ENCODE results near the gene GSTT2. TPM values are rescaled to one million over a fixed set of nuclear protein-coding genes. Genes with fewer than 3 reads are reported as not detected.
"Not testable (repeated sequence)": the region's sequence is repeated elsewhere in the genome, so short reads cannot be mapped to it uniquely, and the experiment has no call there.

The GSTT2 gene
- total RNA-seq, 1 donor from 2014 or later: not detected

DNA sequence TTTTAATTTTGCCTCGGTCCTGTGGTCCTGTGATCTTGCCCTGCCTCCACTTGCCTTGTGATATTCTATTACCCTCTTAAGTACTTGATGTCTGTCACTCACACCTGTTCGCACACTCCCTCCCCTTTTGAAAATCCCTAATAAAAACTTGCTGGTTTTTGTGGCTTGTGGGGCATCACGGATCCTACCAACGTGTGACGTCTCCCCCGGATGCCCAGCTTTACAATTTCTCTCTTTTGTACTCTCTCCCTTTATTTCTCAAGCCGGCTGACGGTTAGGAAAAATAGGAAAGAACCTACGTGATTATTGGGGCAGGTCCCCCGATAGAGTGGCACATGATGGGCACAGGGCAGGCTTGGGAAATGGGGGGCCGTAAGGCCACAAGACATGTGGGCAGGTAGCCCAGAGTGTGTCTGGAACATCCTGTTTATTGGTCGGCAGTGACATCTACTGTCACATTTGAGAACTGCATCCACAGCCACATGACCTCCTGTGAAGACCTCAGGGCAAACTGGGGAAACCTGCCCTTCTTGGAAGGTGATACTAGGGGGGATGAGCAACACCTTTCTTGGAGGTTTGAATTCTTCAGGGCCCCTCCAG lies 23.5 kb upstream of the GSTT2 start:
- TF ChIP-seq, protein P1, sequence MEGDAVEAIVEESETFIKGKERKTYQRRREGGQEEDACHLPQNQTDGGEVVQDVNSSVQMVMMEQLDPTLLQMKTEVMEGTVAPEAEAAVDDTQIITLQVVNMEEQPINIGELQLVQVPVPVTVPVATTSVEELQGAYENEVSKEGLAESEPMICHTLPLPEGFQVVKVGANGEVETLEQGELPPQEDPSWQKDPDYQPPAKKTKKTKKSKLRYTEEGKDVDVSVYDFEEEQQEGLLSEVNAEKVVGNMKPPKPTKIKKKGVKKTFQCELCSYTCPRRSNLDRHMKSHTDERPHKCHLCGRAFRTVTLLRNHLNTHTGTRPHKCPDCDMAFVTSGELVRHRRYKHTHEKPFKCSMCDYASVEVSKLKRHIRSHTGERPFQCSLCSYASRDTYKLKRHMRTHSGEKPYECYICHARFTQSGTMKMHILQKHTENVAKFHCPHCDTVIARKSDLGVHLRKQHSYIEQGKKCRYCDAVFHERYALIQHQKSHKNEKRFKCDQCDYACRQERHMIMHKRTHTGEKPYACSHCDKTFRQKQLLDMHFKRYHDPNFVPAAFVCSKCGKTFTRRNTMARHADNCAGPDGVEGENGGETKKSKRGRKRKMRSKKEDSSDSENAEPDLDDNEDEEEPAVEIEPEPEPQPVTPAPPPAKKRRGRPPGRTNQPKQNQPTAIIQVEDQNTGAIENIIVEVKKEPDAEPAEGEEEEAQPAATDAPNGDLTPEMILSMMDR (conservative IDR thresholded peaks at IDR 0.05; ENCODE audit: low read depth, low read length): peak; percentile 64
- H3K4me3 ChIP-seq (ENCODE audit: low read depth, low read length); DNase-seq (ENCODE audit: low read depth): not testable (repeated sequence)

DNA sequence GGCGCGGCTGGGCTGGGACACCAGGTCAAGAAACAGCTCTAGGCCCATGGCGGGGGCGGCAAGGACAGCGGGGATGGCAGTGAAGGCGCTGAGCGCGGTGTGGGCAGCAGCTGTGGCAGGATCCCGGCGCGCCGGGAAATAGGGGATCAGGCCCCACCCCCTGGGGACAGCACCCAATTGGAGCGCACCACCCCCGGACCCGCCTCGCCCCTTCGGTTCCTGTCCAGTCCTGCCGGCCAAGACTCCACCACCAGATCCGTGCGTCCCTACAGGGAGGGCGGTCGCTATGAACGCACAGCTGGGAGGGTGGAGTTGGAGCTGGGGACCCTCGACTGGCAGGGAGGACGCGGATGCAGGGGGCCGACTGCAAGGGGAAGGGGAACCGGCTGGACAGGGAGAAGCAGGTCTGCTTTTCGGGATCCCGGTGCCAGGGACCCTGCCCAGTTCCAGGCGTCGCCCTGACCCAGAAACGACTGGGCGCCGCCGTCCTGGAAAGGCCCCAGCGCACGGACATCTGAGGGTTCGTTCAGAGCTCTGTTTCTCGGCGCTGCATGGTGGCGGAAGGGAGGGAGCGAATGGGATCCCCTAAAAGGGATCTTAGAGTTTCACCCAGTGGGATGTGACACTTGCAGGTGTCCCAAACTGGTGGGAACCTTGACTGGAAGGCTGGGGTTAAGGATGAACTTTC lies 18.7 kb upstream of the GSTT2 start, which contains the start of gene GSTT2B:
GSTT2B (minus strand) TSS at position 112 of the 688 bp plus-strand sequence; CDS start at position 48, 64 bp downstream.
- H3K4me3 ChIP-seq (ENCODE audit: low read depth, low read length); DNase-seq (ENCODE audit: low read depth): not testable (repeated sequence)

DNA sequence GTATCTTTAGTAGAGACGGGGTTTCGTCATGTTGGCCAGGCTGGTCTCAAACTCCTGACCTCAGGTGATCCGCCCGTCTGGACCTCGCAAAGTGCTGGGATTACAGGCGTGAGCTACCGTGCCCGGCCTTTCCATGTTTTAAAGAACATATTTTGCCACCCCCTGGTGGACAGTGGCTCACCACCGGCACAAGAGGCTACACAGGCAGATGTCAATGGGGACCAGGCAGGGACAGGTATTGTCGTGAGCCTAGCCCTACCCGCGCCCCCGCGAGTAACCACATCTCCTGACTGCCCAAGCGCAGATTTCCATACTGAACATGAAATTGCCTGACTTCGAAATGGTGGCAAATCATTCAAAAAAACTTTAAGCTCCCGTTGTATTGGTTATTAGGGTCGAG lies 13.8 kb upstream of the GSTT2 start:
- not testable (repeated sequence) for H3K4me3 ChIP-seq (ENCODE audit: low read depth, low read length); DNase-seq (ENCODE audit: low read depth)

DNA sequence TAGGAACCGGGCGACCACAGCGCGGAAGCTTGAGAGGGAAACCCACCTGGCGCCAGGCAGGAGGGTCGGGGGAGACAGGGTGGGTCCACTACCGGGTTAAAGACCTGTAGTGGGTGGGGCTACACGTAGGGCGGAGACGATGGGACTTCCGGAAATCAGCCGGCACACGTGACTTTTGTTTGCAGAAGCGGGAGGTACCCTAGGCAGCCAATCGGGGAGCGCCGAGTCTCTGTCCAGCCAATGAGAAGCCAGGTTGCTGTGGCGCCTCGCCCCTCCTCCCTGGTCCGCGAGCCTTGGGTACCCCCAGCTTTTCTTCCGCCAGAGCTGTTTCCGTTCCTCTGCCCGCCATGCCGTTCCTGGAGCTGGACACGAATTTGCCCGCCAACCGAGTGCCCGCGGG lies 13.4 kb upstream of the GSTT2 start, which contains the start of gene DDTL:
DDTL (plus strand) TSS at position 321 of the 400 bp plus-strand sequence; CDS start at position 348, 27 bp downstream.
- H3K4me3 ChIP-seq (ENCODE audit: low read depth, low read length); DNase-seq (ENCODE audit: low read depth): not testable (repeated sequence)

DNA sequence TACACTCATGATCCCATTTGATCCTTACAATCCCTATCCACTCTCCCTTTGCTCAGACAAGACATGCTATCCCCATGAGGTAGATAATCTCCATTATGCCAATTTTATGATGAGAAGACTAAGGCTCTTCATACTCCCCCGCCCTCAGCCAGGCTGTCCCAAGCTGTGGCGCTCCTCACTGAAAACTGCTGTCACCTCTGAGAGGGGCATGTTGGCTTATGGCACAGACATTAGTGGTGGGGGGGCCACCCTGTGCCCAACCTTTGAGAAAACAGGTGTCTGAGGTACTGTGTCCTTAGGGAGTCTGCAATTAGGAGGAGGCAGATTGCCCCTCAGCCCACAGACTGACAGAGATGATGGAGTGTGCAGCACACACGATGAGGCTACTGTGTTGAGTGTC lies 10.9 kb upstream of the GSTT2 start:
- DNase-seq (ENCODE audit: low read depth): no peak
- H3K4me3 ChIP-seq (ENCODE audit: low read depth, low read length): no peak overlapping the region
- TF ChIP-seq, protein P1 (conservative IDR thresholded peaks at IDR 0.05; ENCODE audit: low read depth, low read length): no peak

DNA sequence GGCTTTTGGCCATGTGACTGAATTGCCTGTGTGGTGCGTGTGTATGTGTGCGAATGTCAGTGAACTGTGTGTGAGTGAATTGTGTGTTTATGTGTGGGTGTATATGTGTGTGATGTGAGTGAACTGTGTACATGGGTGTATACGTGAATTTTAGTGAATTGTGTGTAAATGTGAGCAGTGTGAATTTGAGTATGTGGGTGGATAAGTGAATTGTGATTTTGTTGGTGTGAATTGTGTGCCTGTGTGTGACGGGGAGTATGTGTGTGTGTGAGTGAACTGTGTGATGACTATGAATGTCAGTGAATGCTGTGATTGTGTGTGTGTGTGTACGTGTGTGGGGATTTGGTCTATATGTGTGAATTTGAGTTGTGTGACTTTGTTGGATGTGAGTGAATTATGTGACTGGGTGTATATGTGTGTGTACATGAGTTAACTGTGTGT lies 9.7 kb upstream of the GSTT2 start:
- TF ChIP-seq, protein P1 (conservative IDR thresholded peaks at IDR 0.05; ENCODE audit: low read depth, low read length): no peak
- DNase-seq (ENCODE audit: low read depth): no peak
- H3K4me3 ChIP-seq (ENCODE audit: low read depth, low read length): no peak overlapping the region

DNA sequence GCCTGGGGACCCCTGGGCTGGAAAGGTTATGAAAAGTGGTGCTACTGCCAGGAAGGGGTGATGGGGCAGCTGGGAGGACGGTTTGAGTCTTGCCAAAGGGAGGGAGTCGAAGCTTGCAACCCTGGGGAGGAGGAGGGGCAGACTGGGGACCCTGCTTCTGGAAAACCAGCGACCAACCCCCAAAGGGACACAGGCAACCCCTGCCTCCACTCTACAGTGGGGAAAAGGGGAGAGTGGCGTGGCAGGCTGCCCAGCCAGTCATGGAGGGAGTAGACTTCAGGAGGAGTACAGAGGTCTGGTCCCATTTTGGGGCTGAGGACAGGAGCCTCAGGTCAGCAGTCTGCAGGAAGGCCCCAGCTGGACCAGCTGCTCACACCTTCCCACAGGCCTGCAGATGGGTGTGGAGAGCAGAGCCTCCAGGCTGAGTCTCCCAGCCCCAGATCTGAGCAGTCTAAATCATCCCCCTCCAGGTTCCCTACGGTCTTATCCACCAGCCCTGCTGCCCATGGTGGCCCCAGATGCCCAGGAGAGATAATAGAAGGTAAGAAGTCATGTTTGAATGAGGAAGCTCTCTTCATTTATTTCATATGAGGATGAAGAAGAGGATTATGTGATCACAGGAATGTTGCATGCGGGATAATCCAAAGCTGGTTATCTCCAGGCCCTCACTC lies 9.0 kb upstream of the GSTT2 start:
- TF ChIP-seq, protein P1 (conservative IDR thresholded peaks at IDR 0.05; ENCODE audit: low read depth, low read length): no peak
- DNase-seq (ENCODE audit: low read depth): no peak
- no peak overlapping the region for H3K4me3 ChIP-seq (ENCODE audit: low read depth, low read length)

DNA sequence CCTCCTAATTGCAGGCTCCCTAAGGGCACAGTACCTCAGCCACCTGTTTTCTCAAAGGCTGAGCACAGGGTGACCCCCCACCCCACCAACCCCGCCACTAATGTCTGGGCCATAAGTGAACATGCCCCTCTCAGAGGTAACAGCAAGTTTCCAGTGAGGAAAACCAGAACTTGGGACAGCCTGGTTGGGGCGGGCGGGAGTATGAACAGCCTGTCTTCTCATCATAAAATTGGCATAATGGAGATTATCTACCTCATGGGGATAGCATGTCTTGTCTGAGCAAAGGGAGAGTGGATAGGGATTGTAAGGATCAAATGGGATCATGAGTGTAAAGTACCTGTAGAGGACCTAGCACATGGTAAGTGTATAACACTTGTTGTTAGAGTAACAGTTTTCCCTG lies 8.0 kb upstream of the GSTT2 start:
- DNase-seq (ENCODE audit: low read depth); H3K4me3 ChIP-seq (ENCODE audit: low read depth, low read length): not testable (repeated sequence)

DNA sequence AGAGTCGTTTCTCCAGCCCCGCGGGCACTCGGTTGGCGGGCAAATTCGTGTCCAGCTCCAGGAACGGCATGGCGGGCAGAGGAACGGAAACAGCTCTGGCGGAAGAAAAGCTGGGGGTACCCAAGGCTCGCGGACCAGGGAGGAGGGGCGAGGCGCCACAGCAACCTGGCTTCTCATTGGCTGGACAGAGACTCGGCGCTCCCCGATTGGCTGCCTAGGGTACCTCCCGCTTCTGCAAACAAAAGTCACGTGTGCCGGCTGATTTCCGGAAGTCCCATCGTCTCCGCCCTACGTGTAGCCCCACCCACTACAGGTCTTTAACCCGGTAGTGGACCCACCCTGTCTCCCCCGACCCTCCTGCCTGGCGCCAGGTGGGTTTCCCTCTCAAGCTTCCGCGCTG lies 5.6 kb upstream of the GSTT2 start, which contains the start of gene DDT:
DDT (minus strand) TSS at position 97 of the 400 bp plus-strand sequence; CDS start at position 70, 27 bp downstream.
- H3K4me3 ChIP-seq (ENCODE audit: low read depth, low read length); DNase-seq (ENCODE audit: low read depth): not testable (repeated sequence)

DNA sequence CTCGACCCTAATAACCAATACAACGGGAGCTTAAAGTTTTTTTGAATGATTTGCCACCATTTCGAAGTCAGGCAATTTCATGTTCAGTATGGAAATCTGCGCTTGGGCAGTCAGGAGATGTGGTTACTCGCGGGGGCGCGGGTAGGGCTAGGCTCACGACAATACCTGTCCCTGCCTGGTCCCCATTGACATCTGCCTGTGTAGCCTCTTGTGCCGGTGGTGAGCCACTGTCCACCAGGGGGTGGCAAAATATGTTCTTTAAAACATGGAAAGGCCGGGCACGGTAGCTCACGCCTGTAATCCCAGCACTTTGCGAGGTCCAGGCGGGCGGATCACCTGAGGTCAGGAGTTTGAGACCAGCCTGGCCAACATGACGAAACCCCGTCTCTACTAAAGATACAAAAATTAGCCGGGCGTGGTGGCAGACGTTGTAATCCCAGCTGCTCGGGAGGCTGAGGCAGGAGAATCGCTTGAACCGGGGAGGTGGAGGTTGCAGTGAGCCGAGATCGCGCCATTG lies 5.0 kb upstream of the GSTT2 start:
- not testable (repeated sequence) for H3K4me3 ChIP-seq (ENCODE audit: low read depth, low read length); DNase-seq (ENCODE audit: low read depth)

DNA sequence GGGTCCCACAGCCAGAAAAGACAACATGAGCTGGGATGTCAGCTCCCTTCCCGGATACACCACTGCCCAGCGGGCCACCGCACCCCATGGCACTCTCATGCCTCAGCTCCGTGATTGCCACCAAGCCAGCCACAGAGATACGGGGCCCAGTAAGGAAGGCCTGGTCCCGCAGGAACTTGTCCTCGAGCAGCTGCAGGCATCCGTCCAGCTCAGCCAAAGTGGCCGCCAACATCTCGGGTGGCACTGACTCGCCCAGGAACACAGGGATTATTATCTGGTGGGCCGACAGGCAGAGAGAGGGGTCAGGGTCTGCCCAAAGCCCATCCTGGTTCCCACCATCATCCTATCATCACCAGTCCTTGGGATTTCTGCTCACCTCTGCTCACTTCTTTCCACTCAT lies 2.6 kb upstream of the GSTT2 start:
- H3K4me3 ChIP-seq (ENCODE audit: low read depth, low read length); DNase-seq (ENCODE audit: low read depth): not testable (repeated sequence)

DNA sequence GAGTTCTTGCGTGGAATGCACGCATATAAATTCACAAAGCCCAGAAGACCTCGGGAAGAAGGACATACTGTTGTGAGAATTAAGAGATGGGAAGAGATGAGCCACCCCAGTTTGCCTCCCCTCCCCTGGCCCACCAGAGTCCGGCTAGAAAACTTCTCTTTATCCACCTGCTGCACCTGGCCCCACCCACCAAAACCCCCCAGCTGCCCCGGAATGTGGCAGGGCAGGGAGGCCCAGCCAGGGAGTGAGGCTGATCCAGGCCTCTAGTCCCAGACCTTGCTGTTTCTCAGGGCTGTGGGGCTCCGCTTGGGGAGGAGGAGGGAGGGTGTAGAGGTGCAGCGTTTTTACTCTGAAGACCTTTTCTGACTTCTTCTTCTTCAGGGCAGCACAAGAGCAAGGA lies 633 bp downstream of the GSTT2 start:
- H3K4me3 ChIP-seq (ENCODE audit: low read depth, low read length); DNase-seq (ENCODE audit: low read depth): not testable (repeated sequence)
